NCI-H2196 (cell line): ENCODE results near the gene CILP2.

Source experiments
- DNase-seq: peaks from one replicate; lab custom pipeline; 2025; ENCODE audit not compliant: unreplicated experiment; lab: John Stamatoyannopoulos, UW

The CILP2 gene, protein sequence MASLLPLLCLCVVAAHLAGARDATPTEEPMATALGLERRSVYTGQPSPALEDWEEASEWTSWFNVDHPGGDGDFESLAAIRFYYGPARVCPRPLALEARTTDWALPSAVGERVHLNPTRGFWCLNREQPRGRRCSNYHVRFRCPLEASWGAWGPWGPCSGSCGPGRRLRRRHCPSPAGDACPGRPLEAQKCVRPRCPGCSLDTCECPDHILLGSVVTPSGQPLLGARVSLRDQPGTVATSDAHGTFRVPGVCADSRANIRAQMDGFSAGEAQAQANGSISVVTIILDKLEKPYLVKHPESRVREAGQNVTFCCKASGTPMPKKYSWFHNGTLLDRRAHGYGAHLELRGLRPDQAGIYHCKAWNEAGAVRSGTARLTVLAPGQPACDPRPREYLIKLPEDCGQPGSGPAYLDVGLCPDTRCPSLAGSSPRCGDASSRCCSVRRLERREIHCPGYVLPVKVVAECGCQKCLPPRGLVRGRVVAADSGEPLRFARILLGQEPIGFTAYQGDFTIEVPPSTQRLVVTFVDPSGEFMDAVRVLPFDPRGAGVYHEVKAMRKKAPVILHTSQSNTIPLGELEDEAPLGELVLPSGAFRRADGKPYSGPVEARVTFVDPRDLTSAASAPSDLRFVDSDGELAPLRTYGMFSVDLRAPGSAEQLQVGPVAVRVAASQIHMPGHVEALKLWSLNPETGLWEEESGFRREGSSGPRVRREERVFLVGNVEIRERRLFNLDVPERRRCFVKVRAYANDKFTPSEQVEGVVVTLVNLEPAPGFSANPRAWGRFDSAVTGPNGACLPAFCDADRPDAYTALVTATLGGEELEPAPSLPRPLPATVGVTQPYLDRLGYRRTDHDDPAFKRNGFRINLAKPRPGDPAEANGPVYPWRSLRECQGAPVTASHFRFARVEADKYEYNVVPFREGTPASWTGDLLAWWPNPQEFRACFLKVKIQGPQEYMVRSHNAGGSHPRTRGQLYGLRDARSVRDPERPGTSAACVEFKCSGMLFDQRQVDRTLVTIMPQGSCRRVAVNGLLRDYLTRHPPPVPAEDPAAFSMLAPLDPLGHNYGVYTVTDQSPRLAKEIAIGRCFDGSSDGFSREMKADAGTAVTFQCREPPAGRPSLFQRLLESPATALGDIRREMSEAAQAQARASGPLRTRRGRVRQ

DNA sequence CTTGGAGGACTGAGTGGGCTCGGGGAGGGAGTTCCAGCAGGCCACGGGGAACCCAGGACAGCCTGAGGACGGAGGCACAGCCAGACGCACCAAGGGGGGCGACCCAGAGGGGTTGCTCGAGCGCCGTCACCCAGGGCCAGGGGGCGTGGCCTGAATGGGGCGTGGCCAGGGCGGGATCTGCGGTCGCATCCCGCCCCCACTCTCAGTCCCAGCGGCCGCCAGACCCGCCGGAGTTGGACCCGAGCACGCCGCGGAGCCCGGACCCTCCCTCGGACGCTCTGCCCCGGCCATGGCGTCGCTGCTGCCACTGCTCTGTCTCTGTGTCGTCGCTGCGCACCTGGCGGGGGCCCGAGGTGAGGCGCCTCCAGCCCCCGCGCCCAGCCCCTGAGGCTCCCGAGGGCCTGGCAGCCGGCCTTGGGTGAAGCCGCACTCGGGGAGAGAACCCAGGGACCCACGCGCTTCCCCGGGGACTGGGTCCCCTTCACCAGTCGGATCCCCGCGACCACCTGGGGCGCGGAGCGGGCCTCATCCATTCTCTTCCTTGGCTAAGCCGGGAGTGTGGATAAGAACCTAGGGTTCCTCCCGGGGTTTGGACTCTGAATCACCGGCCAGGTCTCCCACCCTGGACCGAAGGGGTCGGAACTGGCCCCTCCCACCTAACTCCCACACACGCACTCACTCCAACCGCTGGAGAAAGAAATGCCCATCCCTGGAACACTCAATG, at the start of gene CILP2:
TSS of gene CILP2 (plus strand) at position 205 of the 724 bp plus-strand sequence. CDS start at position 290, 85 bp downstream.
- peak; percentile 17 for DNase-seq

DNA sequence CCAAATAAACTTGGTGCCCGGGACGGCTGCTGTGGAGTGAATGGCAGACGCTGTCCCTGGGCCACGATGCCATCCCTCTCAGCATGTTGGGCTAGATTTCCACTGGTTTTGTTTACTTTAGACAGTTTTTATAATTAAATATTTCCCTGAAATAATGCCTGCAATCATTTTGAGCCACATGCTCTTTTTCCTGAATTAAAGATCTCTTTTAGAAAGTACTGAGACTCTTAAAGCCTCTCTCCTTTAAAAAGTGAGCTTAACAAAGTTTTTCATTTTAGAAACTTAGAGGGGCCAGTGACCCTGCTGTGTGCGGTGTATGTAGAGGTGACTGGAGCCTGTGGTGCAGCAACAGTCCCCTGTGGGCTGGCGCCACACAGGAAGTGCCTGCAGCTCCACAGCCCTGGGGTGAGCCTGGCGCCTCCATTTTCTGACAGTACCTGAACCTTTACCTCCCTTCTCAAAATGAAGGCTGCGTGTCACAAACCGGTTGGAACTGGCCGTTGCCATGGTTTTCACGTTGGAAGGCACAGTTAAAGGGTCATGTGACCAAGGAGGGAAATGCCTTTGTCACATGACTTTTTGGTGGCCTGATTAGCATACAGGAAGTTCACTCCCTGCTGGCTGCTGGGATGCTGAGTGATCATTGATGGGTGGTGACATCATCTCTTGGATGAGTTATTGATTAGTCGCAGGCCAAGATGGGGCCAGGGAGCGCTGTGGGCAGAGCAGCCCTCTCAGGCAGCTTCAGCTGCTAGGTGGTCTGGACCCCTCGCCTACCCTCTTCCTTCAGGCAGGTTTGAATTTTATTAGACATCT, 49.0 kb upstream of the CILP2 start:
- DNase-seq: peak; percentile 95

DNA sequence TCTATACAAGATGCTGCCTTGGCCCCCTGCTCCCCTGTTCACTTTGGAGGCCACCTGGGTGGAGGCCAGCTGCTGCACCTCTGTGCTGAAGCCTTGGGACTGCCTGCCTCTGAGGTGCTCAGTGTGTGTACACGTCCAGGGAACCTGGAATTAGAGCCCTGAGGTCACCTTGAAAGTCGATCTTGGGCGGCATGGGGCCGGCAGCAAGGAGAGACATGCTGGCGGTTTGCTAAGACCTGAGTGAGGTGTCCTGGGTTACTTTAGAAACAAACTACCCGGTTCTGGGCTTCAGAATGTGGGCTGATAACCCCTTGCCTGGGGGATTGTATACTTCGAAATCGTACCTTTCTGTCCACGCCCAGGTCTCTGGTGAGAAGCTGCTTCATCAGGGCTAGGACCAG, 48.3 kb upstream of the CILP2 start:
- DNase-seq: no peak

DNA sequence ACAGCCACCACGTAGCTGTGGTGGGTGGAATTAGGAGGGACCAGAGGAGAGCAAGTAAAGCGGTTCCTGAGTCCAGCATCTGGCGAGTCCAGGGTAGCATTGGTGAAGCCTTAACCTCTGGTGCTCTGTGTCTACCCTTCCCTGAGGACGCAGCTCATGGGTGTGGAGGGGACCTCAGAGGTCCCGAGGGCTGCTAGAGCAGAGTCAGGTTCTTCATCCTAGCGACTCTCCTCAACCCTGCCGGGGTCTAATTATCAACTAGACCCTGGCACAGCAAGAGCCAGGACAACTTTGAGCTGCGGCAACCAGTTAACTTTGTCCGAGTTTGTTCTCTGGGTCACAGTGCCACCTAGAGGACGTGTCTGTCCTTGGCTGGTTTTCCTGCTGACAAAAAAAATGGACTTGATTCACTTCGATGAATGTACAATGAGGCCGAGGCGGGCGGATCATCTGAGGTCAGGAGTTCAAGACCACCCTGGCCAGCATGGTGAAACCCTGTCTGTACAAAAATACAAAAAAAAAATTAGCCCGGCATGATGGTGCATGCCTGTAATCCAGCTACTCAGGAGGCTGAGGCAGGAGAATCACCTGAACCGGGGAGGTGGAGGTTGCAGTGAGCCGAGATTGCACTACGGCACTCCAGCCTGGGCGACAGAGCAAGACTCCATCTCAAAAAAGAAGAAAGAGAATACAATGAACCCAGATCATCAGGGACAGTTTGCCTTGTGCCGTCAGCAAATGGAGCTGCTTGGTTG, 47.7 kb upstream of the CILP2 start:
- peak; percentile 75 for DNase-seq

DNA sequence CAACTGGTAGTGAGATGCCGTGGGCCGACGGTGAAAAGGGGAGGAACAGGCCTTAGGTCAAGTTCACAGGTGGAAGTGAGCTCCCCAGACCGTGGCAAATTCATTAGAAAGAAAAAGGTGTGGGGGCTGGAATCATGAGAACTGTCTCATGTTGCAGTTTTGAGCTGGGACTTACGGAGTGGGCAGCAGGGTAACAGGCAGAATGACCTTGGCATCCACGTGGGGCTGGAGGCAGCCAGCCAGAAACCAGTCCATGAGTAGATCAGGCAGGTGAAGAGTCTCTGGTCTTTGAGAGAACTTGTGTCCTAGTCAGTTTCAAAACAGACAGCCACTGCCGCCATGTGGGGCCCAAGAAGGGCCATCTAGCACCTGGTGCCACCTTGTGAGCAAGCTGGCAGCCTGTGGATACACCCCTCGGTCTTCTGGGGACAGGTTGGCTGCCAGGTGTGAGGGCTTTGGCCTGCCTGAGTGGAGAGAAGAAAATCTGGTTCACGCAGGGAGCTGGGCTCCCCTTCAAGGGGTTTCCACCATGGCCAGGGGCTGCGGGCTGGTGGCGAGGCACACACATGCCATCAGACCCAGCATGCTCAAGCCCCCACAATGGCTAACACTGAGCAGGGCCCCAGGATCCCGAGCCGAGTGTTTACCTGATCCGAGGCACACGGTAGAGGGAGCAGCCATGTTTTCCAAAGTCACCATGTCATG, 46.6 kb upstream of the CILP2 start:
- DNase-seq: no peak

DNA sequence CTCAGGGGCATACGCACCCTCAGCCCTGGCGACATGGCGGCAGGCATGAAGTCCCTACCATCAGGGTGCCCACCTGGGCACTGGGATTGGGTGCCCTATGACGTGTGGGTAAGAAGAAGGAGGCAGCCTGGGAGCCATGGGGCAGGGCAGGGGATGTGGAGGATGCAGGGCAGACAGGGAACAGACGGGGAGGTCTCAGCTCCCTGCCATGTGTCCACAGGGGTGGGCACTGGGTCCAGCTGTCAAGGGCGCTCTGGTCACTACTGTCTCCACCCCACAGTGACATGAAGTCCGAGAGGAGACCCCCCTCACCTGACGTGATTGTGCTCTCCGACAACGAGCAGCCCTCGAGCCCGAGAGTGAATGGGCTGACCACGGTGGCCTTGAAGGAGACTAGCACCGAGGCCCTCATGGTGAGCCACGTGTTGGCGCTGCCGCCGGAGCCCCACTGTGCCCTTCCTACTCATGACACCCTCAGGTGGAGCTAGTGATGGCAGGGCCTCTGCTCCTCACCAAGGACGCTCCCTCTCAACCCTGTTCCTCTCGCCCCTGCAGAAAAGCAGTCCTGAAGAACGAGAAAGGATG, 45.9 kb upstream of the CILP2 start:
- no peak for DNase-seq

DNA sequence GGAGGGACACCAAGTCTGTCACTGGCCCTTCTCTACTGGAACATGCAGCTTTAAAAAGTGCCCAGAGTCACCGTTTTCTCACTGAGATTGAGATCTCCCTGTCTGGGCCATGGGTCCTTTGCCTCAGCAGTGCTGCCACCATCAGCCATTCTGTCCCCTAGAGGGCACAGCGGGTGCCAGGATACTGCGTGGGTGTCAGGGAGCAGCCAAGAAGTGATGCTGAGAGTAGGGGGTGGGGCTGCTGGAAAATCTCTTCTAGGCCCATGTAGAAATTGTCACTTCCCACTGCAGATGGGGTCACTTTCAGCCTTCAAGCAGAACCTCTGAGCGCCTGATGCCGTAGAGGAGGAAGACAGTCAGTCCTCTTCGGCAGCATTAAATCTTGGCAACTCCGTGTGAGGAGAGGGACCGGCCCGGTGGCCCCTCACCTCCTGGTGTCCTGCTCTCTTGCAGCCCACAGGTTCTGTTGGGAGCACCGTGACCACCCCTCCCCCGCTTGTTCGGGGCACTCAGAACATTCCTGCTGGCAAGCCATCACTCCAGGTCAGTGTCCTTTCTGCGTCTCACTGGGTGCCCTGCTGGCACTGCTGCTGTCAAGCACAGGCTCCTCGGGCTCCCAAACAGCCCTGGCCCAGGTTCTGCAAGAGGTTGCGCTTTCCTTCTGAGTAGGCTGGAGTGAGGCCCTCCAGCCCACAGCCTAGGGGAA, 44.1 kb upstream of the CILP2 start:
- DNase-seq: no peak

DNA sequence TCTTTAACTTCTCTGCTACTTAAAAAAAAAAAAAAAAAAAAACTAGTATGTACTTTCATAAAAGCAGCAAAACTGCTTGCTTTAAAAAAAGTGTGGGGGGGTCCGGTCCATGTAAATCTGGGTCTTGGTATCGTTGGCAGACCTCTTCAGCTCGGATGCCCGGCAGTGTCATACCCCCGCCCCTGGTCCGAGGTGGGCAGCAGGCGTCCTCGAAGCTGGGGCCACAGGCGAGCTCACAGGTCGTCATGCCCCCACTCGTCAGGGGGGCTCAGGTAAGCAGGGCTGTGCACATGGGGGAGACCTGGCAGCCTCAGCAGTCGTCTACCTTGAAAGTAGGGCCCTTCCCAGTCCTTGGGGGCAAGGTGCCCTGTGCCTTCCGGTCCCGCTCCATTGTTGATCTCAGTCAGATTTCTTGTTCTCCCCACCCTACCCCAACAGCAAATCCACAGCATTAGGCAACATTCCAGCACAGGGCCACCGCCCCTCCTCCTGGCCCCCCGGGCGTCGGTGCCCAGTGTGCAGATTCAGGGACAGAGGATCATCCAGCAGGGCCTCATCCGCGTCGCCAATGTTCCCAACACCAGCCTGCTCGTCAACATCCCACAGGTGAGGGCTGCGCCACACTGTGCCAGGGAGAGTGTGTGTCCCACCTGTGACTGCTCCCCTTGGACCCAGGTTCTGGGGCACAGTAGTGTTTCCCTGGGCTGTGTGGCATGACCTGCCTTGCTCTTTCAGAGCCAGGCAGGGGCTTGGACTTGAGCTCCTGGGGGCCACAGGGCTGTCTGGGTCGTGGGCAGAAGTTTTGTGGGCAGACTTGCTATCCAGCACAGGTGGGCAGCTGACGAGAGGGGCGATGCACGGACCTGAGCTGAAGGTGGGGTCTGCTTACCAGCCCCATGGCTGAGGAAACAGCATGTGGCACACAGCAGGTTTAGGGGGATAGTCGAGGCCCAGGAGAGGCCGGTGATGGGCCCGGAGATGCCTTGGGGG, 42.2 kb upstream of the CILP2 start:
- no peak for DNase-seq

DNA sequence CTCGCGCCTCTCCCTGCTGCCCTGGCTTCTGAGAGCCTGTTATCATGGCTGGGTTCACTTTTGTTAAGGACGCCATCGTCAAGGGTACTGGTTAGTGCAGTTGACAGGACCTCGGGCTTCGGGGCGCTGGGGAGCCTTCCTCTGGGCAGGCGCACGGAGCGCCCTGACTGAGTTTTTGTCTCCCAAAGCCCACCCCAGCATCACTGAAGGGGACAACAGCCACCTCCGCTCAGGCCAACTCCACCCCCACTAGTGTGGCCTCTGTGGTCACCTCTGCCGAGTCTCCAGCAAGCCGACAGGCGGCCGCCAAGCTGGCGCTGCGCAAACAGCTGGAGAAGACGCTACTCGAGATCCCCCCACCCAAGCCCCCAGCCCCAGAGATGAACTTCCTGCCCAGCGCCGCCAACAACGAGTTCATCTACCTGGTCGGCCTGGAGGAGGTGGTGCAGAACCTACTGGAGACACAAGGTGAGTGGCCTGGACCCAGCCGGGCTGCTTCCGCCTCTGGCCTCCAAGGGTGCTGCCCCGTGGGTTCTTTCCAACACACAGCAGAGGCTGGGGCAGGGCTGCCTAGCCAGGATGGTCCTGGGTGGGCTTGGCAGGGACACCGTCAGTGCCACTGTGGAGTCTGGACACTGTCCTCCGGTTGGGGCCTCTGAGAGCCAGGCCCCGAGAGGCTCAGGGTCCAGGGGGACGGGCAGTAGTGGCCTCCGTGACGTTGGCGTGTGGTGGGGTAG, 39.6 kb upstream of the CILP2 start:
- no peak for DNase-seq

DNA sequence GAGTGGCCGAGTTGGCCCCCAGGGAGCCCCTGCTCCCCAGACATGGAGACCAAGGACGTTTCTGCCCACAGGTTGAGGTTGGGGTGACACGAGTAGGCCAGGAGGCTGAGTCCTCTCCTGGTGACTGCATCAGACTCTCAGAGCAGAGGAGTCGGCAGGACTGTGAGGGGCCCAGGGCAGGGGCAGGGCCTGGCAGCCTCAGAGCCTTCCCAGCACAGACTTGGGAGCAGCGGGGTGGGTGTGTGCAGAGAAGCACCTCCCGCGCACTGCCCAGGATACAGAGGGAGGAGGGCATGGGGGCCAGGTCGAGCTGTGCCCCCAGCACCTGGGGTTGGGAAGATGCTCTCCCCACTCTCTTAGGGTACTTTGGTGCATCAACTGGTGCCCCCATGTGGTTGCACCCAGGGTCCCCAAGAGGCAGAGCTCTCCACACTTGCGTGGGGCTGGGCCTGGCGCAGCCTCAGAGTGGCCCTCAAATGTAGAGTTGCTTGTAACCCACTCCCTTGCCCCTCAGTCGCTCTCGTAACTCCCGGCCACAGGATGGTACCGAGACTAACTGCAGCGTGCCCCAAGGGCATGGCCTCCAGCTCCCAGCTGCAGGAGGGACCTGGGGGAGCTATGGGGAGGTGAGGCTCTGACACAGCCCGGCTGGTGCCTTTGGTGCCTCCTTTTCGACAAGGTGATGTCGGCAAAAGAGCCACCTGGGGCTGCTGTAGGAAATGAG, 38.6 kb upstream of the CILP2 start:
- DNase-seq: no peak

DNA sequence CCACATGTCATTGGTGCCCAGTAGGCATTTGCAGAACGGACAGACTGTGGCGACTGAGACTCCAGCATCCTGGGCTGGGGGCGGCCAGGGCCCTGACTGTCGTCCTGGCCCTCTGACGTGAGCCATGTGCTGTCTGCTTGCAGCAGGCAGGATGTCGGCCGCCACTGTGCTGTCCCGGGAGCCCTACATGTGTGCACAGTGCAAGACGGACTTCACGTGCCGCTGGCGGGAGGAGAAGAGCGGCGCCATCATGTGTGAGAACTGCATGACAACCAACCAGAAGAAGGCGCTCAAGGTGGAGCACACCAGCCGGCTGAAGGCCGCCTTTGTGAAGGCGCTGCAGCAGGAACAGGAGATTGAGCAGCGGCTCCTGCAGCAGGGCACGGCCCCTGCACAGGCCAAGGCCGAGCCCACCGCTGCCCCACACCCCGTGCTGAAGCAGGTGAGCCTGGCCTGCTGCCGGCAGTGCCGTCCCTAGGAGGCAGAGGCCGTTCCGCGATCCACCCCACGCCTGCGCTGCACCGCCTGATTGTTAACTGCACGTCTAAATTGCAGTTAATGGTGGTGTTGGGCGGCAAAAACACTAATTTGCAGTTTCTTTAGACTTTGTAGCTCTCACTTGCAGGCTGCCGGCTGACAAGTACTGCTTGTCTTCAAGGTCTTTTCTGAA, 37.0 kb upstream of the CILP2 start:
- no peak for DNase-seq

DNA sequence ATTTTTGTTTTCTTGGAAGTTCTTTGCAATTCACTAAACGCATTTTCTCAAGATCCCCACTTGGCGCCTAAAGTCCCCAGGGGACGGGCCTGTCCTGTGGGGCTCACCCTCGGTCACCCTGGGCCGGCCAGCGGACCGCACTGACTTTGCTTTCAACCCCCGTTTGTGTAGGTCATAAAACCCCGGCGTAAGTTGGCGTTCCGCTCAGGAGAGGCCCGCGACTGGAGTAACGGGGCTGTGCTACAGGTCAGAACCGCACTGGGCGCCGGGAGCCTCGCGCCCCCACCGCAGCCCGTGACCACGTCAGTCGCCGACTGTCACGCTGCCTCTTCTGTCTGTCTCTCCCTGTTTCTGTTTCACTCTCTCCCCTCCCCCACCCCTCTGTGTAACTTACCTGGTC, 36.3 kb upstream of the CILP2 start:
- DNase-seq: no peak

DNA sequence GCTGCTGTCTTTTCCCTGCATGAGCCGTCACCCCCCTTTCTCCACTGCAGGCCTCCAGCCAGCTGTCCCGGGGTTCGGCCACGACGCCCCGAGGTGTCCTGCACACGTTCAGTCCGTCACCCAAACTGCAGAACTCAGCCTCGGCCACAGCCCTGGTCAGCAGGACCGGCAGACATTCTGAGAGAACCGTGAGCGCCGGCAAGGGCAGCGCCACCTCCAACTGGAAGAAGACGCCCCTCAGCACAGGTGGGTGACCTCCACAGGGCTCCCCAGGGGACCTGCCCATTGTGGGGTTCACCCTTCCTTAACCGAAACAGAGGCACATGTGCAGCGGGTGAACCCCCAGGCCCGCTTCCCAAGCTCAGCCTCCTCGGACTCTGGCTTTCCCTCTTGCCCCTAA, 35.8 kb upstream of the CILP2 start:
- no peak for DNase-seq

DNA sequence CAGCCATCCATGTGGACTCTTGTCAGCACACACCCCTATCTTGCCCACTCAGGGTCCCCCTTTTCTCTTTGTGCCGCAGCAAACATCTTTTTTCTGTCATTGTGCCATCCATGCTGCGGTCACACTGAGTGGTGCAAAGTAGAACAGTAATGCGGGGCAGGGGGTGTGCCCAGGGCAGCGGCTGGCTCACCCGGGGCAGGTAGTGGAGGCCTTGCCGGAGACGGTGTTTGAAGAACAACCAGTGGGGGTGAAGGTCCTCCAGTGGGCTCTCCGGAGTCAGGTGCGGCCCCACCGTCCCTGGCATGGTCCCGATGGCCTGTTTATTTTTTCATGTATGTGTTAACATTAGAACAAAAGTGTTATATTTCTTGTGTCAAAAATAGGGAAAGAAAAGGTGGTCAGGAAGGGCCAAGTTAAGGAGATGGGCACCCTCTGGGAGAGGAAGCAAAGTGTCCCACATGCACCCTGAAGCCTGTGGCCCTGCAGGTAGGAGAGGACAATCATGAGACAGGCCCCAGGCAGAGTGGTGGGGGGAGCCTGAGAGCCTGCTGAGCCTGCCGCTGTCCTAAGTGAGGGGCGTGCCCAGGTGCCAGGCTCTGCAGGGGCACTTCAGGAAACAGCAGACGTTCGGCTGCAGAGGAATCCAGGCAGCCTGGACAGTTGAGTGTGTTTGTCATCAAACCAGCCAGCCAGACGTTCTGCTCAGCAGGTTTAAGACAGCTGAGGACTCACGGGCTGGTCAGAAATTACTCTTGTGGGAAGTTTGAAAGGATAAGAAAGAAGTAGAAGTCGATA, 35.1 kb upstream of the CILP2 start:
- DNase-seq: no peak
